Upper lobe of left lung (tissue), 4 donors: ENCODE data around the gene ERGIC1.
A peak's percentile ranks its signal among the peaks of the same experiment; 100 is the strongest.

Experiments used
- EP300 ChIP-seq, 4 donors: sonication (generic); formaldehyde crosslinking; IDR thresholded peaks; one replicate each; pipeline ENCODE4 v1.5.1; 2017; ENCODE audit warnings: antibody characterized with exemption in 4 of 4, control low read depth in 2 of 4
- POLR2A ChIP-seq, 4 donors: fragments of 450-650 bp; IDR thresholded peaks; one replicate each; pipeline ENCODE4 v1.5.1; 2016 to 2017; ENCODE audit warnings: antibody characterized with exemption in 4 of 4, mild to moderate bottlenecking in 2 of 4
- POLR2AphosphoS5 ChIP-seq, 2 donors: sonication (generic); formaldehyde crosslinking; IDR thresholded peaks; one replicate each; pipeline ENCODE4 v1.5.1; 2017; ENCODE audit warnings: antibody characterized with exemption in 2 of 2
- TF ChIP-seq, protein P1 (sequence below), 6 experiments: fragments of 450-650 bp in 4 of 6; fragments of 200-600 bp in 2 of 6; sonication (generic) in 2 of 6; IDR thresholded peaks; one replicate each; pipeline ENCODE4 v1.5.1; 2016 to 2019; ENCODE audit warnings: antibody characterized with exemption in 6 of 6

DNA sequence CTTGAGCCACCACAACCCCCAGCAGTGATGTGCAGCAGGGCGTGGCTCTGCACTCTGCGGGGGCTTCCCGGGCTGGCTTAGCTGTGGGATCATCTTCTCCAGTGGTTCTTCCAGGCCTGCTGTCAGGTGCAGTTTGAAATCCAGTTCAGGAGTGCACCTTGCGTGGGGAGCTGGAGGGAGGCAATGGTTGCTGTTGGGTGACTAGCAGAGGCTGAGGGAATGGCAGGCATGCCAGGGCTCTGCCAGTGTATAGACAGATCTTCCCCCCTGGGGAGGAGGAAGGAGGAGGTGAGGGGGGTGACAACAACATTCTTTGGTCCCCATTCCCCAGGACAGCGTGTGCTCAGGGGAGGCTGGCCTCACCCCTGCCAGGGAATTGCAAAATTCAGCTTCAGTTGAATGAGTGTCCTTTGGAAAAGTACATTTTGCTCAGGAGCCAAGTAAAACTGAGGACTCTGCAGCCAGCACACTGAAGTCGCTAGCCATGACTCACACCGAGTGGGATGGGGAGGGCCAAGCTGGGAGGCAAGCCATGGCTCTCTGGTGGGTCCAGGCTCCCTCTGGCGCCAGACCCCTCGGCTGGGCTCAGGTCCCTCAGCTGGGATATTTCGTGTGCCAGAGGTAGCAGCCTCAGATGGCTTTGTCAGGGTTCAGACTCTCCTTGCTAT lies 35.0 kb downstream of the ERGIC1 start:
- TF ChIP-seq, protein P1, sequence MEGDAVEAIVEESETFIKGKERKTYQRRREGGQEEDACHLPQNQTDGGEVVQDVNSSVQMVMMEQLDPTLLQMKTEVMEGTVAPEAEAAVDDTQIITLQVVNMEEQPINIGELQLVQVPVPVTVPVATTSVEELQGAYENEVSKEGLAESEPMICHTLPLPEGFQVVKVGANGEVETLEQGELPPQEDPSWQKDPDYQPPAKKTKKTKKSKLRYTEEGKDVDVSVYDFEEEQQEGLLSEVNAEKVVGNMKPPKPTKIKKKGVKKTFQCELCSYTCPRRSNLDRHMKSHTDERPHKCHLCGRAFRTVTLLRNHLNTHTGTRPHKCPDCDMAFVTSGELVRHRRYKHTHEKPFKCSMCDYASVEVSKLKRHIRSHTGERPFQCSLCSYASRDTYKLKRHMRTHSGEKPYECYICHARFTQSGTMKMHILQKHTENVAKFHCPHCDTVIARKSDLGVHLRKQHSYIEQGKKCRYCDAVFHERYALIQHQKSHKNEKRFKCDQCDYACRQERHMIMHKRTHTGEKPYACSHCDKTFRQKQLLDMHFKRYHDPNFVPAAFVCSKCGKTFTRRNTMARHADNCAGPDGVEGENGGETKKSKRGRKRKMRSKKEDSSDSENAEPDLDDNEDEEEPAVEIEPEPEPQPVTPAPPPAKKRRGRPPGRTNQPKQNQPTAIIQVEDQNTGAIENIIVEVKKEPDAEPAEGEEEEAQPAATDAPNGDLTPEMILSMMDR (IDR thresholded peaks at IDR 0.05), result peak in 4 of 6 experiments; percentile 8 to 40 (median 23)
- peak in 1 of 4 donors; percentile 53 for TF ChIP-seq POLR2A (IDR thresholded peaks at IDR 0.05)
- peak; percentile 89 to 100 (median 98) for TF ChIP-seq EP300 (IDR thresholded peaks at IDR 0.05)
- peak; percentile 97 to 99 for TF ChIP-seq POLR2AphosphoS5 (IDR thresholded peaks at IDR 0.05)
